Measurements from ENCODE around the gene MAST4.

The MAST4 gene

GRCh38 chr5:66906021-66906420 lies 309.8 kb downstream of the MAST4 start:
- DNase-seq (ENCODE audit: low read depth, low spot score) = no peak

DNA sequence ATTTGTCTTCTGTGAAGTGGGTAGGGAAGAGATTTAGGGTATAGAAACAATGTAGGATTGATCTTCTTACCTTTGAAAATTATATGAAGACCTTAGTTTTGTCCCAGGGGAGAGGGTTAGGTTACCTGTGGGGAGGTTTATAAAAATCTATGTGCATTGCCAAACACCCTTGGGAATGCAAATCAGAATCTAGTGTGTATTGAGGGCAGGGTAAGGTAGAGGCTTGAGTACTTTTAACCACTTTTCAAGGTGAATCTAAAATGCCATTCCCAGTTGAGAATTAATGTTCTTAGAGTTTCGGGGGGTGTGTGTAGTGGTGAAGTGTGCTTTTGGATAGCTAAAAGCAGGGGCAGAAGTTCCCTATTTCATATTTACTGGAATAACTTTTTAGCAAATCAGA lies 312.0 kb downstream of the MAST4 start:
- no peak for DNase-seq (ENCODE audit: low read depth, low spot score)

GRCh38 chr5:66909364-66909763 lies 313.2 kb downstream of the MAST4 start:
- DNase-seq (ENCODE audit: low read depth, low spot score) = no peak

DNA sequence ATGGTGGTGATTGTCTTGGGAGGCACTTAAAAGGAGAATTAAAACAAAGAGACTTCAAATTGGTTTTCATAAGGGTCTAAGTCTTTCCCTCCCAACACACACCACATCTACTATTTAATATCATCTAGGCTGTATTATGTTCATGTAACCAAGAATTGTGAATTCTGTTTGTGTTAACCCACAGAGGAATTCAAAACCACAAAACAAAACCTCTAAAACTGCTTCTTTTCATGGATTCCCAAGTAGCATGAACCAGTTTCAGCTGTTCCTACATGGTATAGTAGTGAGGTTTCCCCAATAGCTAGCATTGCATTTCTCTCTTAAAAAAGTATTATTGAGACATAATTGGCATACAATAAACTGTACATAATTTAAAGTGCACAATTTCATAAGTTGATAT lies 316.6 kb downstream of the MAST4 start:
- no peak for DNase-seq (ENCODE audit: low read depth, low spot score)

GRCh38 chr5:66915531-66915930 lies 319.3 kb downstream of the MAST4 start:
- no peak for DNase-seq (ENCODE audit: low read depth, low spot score)

- no peak for DNase-seq (ENCODE audit: low read depth, low spot score)
Measured at GRCh38 chr5:66922881-66923280, 326.7 kb downstream of the MAST4 start.

- no peak for DNase-seq (ENCODE audit: low read depth, low spot score)
Measured at GRCh38 chr5:66923457-66923856, 327.3 kb downstream of the MAST4 start.

DNA sequence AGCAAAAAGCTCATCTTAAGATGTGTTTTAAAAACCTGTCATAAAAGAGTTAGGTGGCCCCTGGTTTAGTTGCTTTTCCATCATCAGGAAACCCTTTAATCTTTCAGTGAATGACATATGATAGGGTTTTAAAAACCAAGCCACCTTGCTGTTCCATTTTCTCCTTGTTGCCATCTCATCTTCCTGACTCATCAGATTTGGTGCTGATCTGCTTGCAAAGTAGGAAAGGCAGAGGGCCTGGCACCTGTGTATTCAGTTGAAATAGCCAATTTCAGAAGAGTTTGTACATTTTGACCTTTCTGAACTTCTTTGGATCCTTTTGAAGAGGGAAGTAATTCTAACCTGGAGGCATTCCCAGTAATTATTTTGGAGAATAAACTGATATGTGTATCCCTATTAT lies 327.7 kb downstream of the MAST4 start:
- no peak for DNase-seq (ENCODE audit: low read depth, low spot score)

DNA sequence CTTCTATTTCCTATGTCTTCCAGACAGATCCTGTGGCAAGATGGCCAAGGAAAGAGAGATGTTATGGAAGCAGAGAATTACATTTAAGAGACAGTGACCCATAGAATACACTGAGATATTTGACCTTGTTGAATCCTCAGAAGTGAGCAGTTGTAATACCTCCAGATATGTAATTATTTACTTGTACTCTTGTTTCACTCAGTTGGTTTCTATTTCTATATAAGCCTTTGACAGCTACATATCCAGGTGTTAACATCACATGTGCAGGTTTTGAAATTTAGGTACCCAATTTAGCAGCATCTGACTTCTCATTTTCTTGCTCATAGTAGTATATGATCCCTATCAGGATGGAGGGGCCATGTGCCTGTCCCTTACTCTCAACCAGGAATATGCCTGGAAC lies 330.9 kb downstream of the MAST4 start:
- DNase-seq (ENCODE audit: low read depth, low spot score) = no peak

- DNase-seq (ENCODE audit: low read depth, low spot score) = no peak
Measured at GRCh38 chr5:66929281-66929680, 333.1 kb downstream of the MAST4 start.

DNA sequence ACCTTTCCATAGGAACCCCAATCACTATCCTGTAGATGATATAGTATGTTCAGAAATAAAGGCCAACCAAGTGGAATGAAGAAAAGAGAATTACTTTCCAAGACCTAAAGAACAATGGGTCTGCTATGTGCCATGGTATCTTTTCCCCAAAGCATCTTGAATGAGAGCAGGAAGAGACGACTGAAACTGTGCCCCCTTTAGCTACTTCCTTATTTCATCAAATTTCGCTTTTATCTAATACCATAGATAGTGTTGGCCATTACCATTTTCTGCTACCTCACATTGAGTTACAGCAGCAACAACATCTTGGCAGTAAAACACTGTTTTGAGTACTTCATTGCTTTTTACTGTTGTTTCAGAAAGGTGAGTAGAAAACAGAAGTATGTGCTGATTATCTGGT lies 333.8 kb downstream of the MAST4 start:
- no peak for DNase-seq (ENCODE audit: low read depth, low spot score)

DNA sequence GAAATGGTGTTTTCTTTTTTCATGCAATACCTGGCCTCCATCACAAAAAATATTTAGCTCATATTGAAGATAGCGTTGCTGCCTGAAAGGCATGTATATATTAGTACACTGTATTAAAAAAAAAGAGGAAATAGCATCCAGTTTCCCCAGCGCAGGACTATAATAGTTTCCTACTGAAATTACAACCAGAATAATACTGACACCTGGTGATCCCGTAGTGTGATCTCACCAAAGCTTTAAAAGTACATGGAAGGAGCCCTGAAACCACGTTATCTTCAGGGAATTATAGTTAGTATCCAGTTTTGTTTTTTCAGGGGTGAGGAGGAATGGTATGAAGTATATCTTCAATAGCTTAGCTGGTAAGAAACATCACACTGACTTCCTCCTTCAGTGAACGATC lies 335.5 kb downstream of the MAST4 start:
- no peak for DNase-seq (ENCODE audit: low read depth, low spot score)

GRCh38 chr5:66932457-66932856 lies 336.3 kb downstream of the MAST4 start:
- DNase-seq (ENCODE audit: low read depth, low spot score) = no peak

- no peak for DNase-seq (ENCODE audit: low read depth, low spot score)
Measured at GRCh38 chr5:66933066-66933465, 336.9 kb downstream of the MAST4 start.

DNA sequence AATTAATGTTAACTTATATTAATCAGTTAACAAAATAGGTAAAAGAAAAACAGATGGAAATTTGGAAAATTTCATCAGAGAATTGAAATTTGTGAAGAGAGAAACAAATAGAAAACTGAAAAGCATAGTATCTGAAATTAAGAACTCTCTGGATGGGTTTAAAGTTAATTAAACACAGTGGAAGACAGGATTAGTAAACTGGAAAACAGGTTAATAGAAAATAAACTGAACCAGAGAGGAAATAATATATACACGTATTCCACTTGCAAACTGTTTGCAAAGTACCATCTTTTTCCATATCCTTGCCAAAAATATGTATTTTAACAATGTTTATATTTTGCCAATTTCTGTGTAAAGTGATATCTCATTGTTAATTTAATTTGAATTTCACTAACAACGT lies 342.9 kb downstream of the MAST4 start:
- DNase-seq (ENCODE audit: low read depth, low spot score) = no peak

- no peak for DNase-seq (ENCODE audit: low read depth, low spot score)
Measured at GRCh38 chr5:66945389-66946349, 349.5 kb downstream of the MAST4 start.

DNA sequence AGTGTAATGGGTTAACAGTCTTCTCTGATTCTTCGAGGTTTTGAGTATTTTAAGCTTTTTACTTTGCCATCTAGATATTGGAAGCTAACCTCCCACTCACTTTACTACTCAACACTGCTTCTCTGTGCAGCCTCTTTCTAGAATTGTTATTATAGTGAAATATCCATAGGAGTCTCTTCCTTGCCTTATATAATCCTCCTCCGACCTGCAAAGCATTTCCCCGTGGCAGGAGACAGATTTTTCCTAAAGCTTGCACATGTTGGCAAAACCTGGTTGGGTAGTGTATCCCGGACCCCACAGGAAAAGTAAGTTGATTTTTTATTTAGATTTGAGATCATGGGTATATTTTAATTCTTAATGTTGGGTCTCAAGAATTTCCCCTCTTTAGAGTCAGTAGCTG lies 351.3 kb downstream of the MAST4 start:
- DNase-seq (ENCODE audit: low read depth, low spot score) = no peak

DNA sequence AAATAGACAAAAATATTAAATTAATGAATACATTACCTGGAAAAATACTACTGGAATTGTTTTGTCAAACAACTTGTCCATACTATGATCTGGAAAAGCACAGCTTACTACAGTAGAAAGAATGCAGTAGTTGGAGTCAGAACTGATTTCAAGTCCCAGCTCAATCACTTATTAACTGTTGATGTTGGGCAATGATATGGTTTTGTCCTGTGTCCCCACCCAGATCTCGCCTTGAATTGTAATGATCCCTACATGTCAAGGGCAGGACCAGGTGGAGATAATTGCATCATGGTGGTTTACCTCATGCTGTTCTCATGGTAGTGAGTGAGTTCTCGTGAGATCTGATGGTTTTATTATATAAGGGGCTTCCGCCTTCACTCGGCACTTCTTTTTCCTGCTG lies 352.9 kb downstream of the MAST4 start:
- DNase-seq (ENCODE audit: low read depth, low spot score) = no peak

DNA sequence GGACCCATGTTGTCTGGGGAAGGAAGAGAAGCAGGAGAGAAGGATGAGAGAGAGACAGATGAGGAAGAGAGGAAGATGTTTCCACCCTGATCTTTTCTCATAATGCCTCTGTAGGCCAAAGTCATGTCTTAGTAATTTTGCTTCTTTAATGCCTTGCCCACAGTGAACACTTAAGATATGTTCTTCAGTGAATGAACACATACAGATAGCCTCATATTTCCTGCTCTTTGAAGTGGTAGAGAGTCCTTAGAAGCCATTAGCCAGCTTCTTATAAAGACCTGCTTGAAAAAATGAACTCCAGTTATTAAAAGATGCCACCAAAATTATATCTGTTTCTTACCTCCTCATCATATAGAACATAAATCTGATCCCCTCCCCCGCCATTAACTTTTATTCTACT lies 356.0 kb downstream of the MAST4 start:
- DNase-seq (ENCODE audit: low read depth, low spot score) = no peak

- no peak for DNase-seq (ENCODE audit: low read depth, low spot score)
Measured at GRCh38 chr5:66956439-66956838, 360.2 kb downstream of the MAST4 start.

- no peak for DNase-seq (ENCODE audit: low read depth, low spot score)
Measured at GRCh38 chr5:66958201-66958979, 362.2 kb downstream of the MAST4 start.

DNA sequence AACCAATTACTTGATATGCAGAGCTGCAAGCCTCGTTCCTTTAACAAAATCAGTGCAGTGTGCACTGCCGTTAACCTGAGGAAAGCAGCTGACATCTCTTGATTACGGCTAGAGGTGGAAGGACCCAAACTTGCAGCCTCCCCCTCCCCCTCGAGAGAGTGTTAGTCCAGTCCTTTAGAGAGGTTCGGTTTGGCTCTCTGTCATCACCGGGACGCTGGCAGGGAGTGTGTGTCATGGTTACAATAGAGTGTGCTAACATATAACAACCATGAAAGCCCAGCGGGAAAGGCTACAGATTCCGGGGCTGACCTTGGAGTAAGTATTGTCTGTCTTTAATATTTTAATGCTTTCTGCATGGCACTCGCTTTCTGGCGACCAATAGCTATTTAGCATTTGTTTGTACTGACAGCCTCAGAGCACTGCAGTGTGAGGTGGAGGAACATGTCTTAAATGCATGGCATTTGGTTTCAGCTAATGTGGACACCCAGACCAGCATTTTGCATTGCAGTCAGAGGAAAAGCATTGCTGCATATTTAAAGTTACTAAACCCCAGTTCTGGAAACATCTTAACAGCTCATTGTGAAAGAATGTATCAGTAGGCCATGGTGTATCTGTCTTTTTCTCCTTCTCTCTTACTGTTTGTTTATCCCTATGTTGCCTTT lies 362.9 kb downstream of the MAST4 start:
- DNase-seq (ENCODE audit: low read depth, low spot score) = no peak

Measured in activated naive CD8-positive, alpha-beta T cell treated with anti-CD3 and anti-CD28 coated beads, Interleukin-2, amount 50 U/mL, for 16 hours (primary cell).